ENCODE results near the gene SAPCD1. TPM values are rescaled to one million over a fixed set of nuclear protein-coding genes. Genes with fewer than 3 reads are reported as not detected.

Gene SAPCD1
- total and polyA plus RNA-seq, 2 donors (not counting 3 experiments of a cell fraction or from before 2014, with no cell fraction given) = 1.6 to 11.7 TPM

GRCh38 chr6:31739639-31740396, 22.6 kb upstream of the SAPCD1 start, which contains the start of gene MSH5:
TSS of gene MSH5 (plus strand) at chr6:31740005. CDS start at chr6:31740467, 462 bp downstream.
- peak within 1 kb of the TSS; percentile 35 for H2AFZ ChIP-seq (ENCODE audit: low read depth, low read length)
- H3K4me1 ChIP-seq (ENCODE audit: control insufficient read depth, extremely low read depth, insufficient read depth, low read length) = peaks cover 31% of the 10 kb centered on the region
- peaks cover 24% of the 10 kb centered on the region for H3K79me2 ChIP-seq (ENCODE audit: control insufficient read depth, insufficient read depth, low read length)
- ChIA-PET CTCF (interaction anchor here (0.8 to 6.0 kb wide), 10 partner anchors 10 to 104 kb away, joined by 3 to 55 read pairs (median 6); partner anchors contain the start of genes ABHD16A, DDAH2 and LY6G5C), POLR2A (interaction anchor here (0.5 to 3.2 kb wide), 5 partner anchors 10 to 159 kb away, joined by 3 to 19 read pairs (median 4); partner anchors contain the start of genes ABHD16A, DDAH2, HSPA1A and HSPA1B)
- intact Hi-C loops (cut with micrococcal nuclease) = loop anchor here (1.0 to 10.0 kb wide), 7 partner anchors 37 to 195 kb away; partner anchors contain the start of genes ABHD16A, ATP6V1G2, BAG6 and C6orf47
- DNase-seq (ENCODE audit: low read depth, low spot score) = peak; percentile 100
- H3K36me3 ChIP-seq (ENCODE audit: control insufficient read depth in 2 of 2, extremely low read depth in 1 of 2, insufficient read depth in 2 of 2, low read length in 2 of 2) = no peaks in the 10 kb centered on the region
- FAIRE-seq = peak; percentile 99
- H3K4me2 ChIP-seq (ENCODE audit: insufficient read depth, low read length) = peak within 1 kb of the TSS; percentile 79
- peak; percentile 65 for TF ChIP-seq POLR2A (IDR thresholded peaks at IDR 0.05; ENCODE audit: low read depth, low read length)
- TF ChIP-seq EZH2 (IDR thresholded peaks at IDR 0.05; ENCODE audit: borderline replicate concordance, low read depth, low read length, severe bottlenecking) = no peak
- peak; percentile 43 for TF ChIP-seq MAX (IDR thresholded peaks at IDR 0.05; ENCODE audit: insufficient read depth, insufficient read length)
- peak; percentile 76 for TF ChIP-seq POLR2AphosphoS5 (IDR thresholded peaks at IDR 0.05; ENCODE audit: insufficient read depth, low read depth, low read length)
- H4K20me1 ChIP-seq (replicated peaks; ENCODE audit: control insufficient read depth, extremely low read depth, insufficient read depth, low read length) = no peaks in the 10 kb centered on the region
- H3K4me3 ChIP-seq (replicated peaks in 1 of 3; ENCODE audit: insufficient read depth in 1 of 3, low read depth in 1 of 3, low read length in 3 of 3) = peak within 1 kb of the TSS; percentile 23 to 76 (median 61)
- H3K27me3 ChIP-seq (ENCODE audit: control insufficient read depth in 2 of 2, insufficient read depth in 2 of 2, low read length in 2 of 2) = no peaks in the 10 kb centered on the region
- dilution Hi-C loops (cut with MboI; ENCODE audit: extremely low pct_ligation_motif_present, low sequenced_read_pairs) = no loop called here
- peak within 1 kb of the TSS; percentile 81 for H3K9ac ChIP-seq (replicated peaks; ENCODE audit: extremely low read depth, insufficient read depth, low read length)
- peak within 1 kb of the TSS; percentile 94 for H3K27ac ChIP-seq (ENCODE audit: insufficient read depth, low read depth, low read length)
- H3K9me3 ChIP-seq (replicated peaks; ENCODE audit: control insufficient read depth, insufficient read depth, low read length) = no peaks in the 10 kb centered on the region
- H3K9me1 ChIP-seq (replicated peaks; ENCODE audit: control insufficient read depth, extremely low read depth, insufficient read depth, low read length) = no peaks in the 10 kb centered on the region
- TSS peak; percentile 11 for BruUV-seq (replicated peaks)

Measured in endothelial cell of umbilical vein (primary cell).